B cell (primary cell): ENCODE data around the gene SATB2. TPM values are rescaled to one million over a fixed set of nuclear protein-coding genes. Genes with fewer than 3 reads are reported as not detected.

Experiments
- ATAC-seq: fragments of 200-7000 bp; cut with Tn5 transposase; one replicate; pipeline ENCODE4 v1.10.0; 2021; ENCODE audit warnings: low read depth, mild to moderate bottlenecking, moderate number of reproducible peaks, moderate library complexity
- CTCF ChIA-PET: fragments of 350-600 bp; sonication (Branson Sonifier 250); formaldehyde crosslinking; loops from one replicate; lab custom pipeline; 2021; ENCODE audit warnings: antibody characterized with exemption, inconsistent platforms; lab: Charles Lee
- POLR2A ChIA-PET: fragments of 350-600 bp; sonication (Branson Sonifier 250); formaldehyde crosslinking; loops from one replicate; lab custom pipeline; 2021; ENCODE audit warnings: antibody characterized with exemption; lab: Charles Lee
- DNase-seq: peaks from one replicate; pipeline ENCODE4 v3.0.0; 2013
- H2AFZ ChIP-seq: 2 replicates; pipeline ENCODE4 v1.6.1; 2012; ENCODE audit warnings: mild to moderate bottlenecking, low read depth, low read length; ENCODE audit not compliant: insufficient read depth, poor library complexity, severe bottlenecking
- H3K27ac ChIP-seq, 2 donors: 1 replicate in 1 of 2; 2 replicates in 1 of 2; pipeline ENCODE4 v1.5.1; 2012 to 2013; ENCODE audit warnings: low read length in 2 of 2, mild to moderate bottlenecking in 2 of 2, moderate library complexity in 1 of 2
- H3K27me3 ChIP-seq, 4 experiments: fragments of 200-600 bp in 1 of 4; sonication (generic) in 1 of 4; replicated peaks in 1 of 4; 1 replicate in 2 of 4; 2 replicates in 2 of 4; pipeline versions ENCODE4 v1.6.1 to v1.7.0; 2013 to 2016; ENCODE audit warnings: low read length in 3 of 4, mild to moderate bottlenecking in 2 of 4, mixed read lengths in 1 of 4, moderate library complexity in 1 of 4; ENCODE audit not compliant: insufficient read depth in 4 of 4, control insufficient read depth in 3 of 4; ENCODE audit errors: control extremely low read depth in 1 of 4
- H3K36me3 ChIP-seq, 2 experiments: replicated peaks in 1 of 2; 1 replicate in 1 of 2; 2 replicates in 1 of 2; pipeline versions ENCODE4 v1.6.1 to v1.7.1; 2013; ENCODE audit warnings: low read length in 1 of 2; ENCODE audit not compliant: insufficient read depth in 2 of 2, control insufficient read depth in 1 of 2; ENCODE audit errors: control extremely low read depth in 1 of 2, extremely low read depth in 1 of 2
- H3K4me1 ChIP-seq, 2 donors: fragments of 200-600 bp in 1 of 2; sonication (generic) in 1 of 2; 1 replicate in 1 of 2; 2 replicates in 1 of 2; pipeline versions ENCODE4 v1.5.1 to v1.6.1; 2013 to 2017; ENCODE audit warnings: low read length in 2 of 2; ENCODE audit not compliant: control insufficient read depth in 2 of 2, insufficient read depth in 2 of 2
- H3K4me2 ChIP-seq: replicated peaks from 2 replicates; pipeline ENCODE3; 2012; ENCODE audit warnings: mild to moderate bottlenecking, low read depth, low read length; ENCODE audit not compliant: poor library complexity, severe bottlenecking
- H3K4me3 ChIP-seq, 5 experiments: fragments of 200-600 bp in 1 of 5; sonication (generic) in 1 of 5; 1 replicate in 3 of 5; 2 replicates in 2 of 5; pipeline versions ENCODE4 v1.5.1 to v1.7.0; 2011 to 2016; ENCODE audit warnings: low read length in 4 of 5, mild to moderate bottlenecking in 4 of 5, low read depth in 2 of 5, control low read depth in 1 of 5, moderate library complexity in 1 of 5; ENCODE audit not compliant: insufficient read depth in 1 of 5; ENCODE audit errors: control extremely low read depth in 1 of 5, extremely low read depth in 1 of 5
- H3K79me2 ChIP-seq: fragments of 200-600 bp; sonication (generic); one replicate; pipeline ENCODE4 v1.6.0; 2016; ENCODE audit warnings: low read length; ENCODE audit not compliant: control insufficient read depth, insufficient read depth
- H3K9ac ChIP-seq: fragments of 200-600 bp; sonication (generic); 2 replicates; pipeline ENCODE4 v1.6.1; 2017; ENCODE audit warnings: mild to moderate bottlenecking, low read length, moderate library complexity
- H3K9me3 ChIP-seq, 3 donors: one replicate each; pipeline versions ENCODE4 v1.6.1 to v1.7.1; 2013; ENCODE audit warnings: low read length in 2 of 3; ENCODE audit not compliant: control insufficient read depth in 2 of 3, insufficient read depth in 1 of 3; ENCODE audit errors: control extremely low read depth in 1 of 3
- H4K20me1 ChIP-seq: 2 replicates; pipeline ENCODE4 v1.6.0; 2012; ENCODE audit warnings: mild to moderate bottlenecking, low read length; ENCODE audit not compliant: insufficient read depth, control insufficient read depth, poor library complexity, severe bottlenecking
- H3K27ac Mint-ChIP-seq: one replicate; pipeline ENCODE4 v1.8.0; 2021; ENCODE audit warnings: mixed read lengths
- H3K27me3 Mint-ChIP-seq: one replicate; pipeline ENCODE4 v1.8.0; 2021; ENCODE audit warnings: mixed read lengths
- H3K4me1 Mint-ChIP-seq: one replicate; pipeline ENCODE4 v1.8.0; 2021; ENCODE audit warnings: mixed read lengths
- H3K4me3 Mint-ChIP-seq: one replicate; pipeline ENCODE4 v1.8.0; 2021; ENCODE audit warnings: mixed read lengths
- H3K9me3 Mint-ChIP-seq: one replicate; pipeline ENCODE4 v1.8.0; 2022; ENCODE audit warnings: mixed read lengths; ENCODE audit not compliant: insufficient read depth
- CTCF ChIP-seq: fragments of 200-600 bp; IDR thresholded peaks from one replicate; pipeline ENCODE4 v1.8.0; 2022; ENCODE audit warnings: antibody characterized with exemption, mild to moderate bottlenecking
- EZH2 ChIP-seq: IDR thresholded peaks from 2 replicates; pipeline ENCODE4 v1.6.1; 2012; ENCODE audit warnings: borderline replicate concordance, low read depth, mild to moderate bottlenecking, moderate library complexity, low read length; ENCODE audit not compliant: insufficient read depth, poor library complexity, severe bottlenecking
- WGBS: methylation state at CpG from one replicate; pipeline ENCODE4 v1.1.5; 2013; ENCODE audit warnings: missing lambda C conversion rate; ENCODE audit not compliant: insufficient coverage; 5-methylcytosine and 5-hydroxymethylcytosine counted together
- intact Hi-C: fragments of 100-400 bp; cut with micrococcal nuclease; formaldehyde crosslinking; loops from one replicate; pipeline ENCODE4 v1.10.0; 2022
- polyA plus RNA-seq: library from polyadenylated mRNA; depleted of rRNA; stranded (reverse); fragments of >200 nt; gene quantifications from 2 replicates; pipeline ENCODE4 v1.2.3, GENCODE V29; 2012
- total RNA-seq, 2 donors: library from RNA; stranded (reverse); fragments of 120-200 nt in 1 of 2; gene quantifications; 1 replicate in 1 of 2; 2 replicates in 1 of 2; pipeline versions ENCODE4 v1.2.3 to v1.2.4, GENCODE V29; 2013 to 2022

The SATB2 gene
- total and polyA plus RNA-seq, 2 donors (not counting 1 experiment from before 2014, with no cell fraction given) = 0.13 to 0.49 TPM

GRCh38 chr2:199282309-199282708, 175.4 kb downstream of the SATB2 start:
- Histone ChIP-seq H3K27ac (no peak overlapping the region), H3K9me3 (no peaks in the 10 kb centered on the region), H3K4me2 (no peak overlapping the region), H3K79me2 (no peaks in the 10 kb centered on the region), H3K27me3 (no peaks in the 10 kb centered on the region), H3K36me3 (no peaks in the 10 kb centered on the region), H3K4me1 (no peaks in the 10 kb centered on the region), H2AFZ (no peak overlapping the region), H3K4me3 (no peak overlapping the region), H3K9ac (no peak overlapping the region), H4K20me1 (no peaks in the 10 kb centered on the region)
- whole genome bisulfite sequencing = no CpG with 5 or more reads among the region's 3 CpGs
- POLR2A ChIA-PET = no interaction called here
- intact Hi-C loops = no loop called here
- CTCF ChIA-PET = no interaction called here
- TF ChIP-seq EZH2 (no peak), CTCF (no peak)
- peaks cover 5% of the 10 kb centered on the region for H3K9me3 Mint-ChIP-seq
- H3K4me1 Mint-ChIP-seq = no peaks in the 10 kb centered on the region
- H3K27me3 Mint-ChIP-seq = no peaks in the 10 kb centered on the region
- no peak for DNase-seq
- ATAC-seq = no peak
- H3K4me3 Mint-ChIP-seq = no peak overlapping the region
- H3K27ac Mint-ChIP-seq = no peak overlapping the region

GRCh38 chr2:199279146-199279545, 178.6 kb downstream of the SATB2 start:
- H3K4me1 ChIP-seq = no peaks in the 10 kb centered on the region
- no peaks in the 10 kb centered on the region for H3K36me3 ChIP-seq
- ATAC-seq = no peak
- no peaks in the 10 kb centered on the region for H3K27me3 Mint-ChIP-seq
- ChIA-PET POLR2A (no interaction called here), CTCF (no interaction called here)
- TF ChIP-seq CTCF = no peak
- TF ChIP-seq EZH2 = no peak
- no peak overlapping the region for H2AFZ ChIP-seq
- no peaks in the 10 kb centered on the region for H4K20me1 ChIP-seq
- no peak overlapping the region for H3K27ac Mint-ChIP-seq
- intact Hi-C loops = no loop called here
- no peak overlapping the region for H3K9ac ChIP-seq
- H3K4me1 Mint-ChIP-seq = no peaks in the 10 kb centered on the region
- no peaks in the 10 kb centered on the region for H3K27me3 ChIP-seq
- no peak overlapping the region for H3K27ac ChIP-seq
- H3K4me3 Mint-ChIP-seq = no peak overlapping the region
- no peak overlapping the region for H3K4me2 ChIP-seq
- no peak for DNase-seq
- no peak overlapping the region for H3K4me3 ChIP-seq
- no peaks in the 10 kb centered on the region for H3K9me3 ChIP-seq
- no peaks in the 10 kb centered on the region for H3K79me2 ChIP-seq
- peaks cover 5% of the 10 kb centered on the region for H3K9me3 Mint-ChIP-seq
